Measurements from ENCODE around the gene BAG2.

DNA sequence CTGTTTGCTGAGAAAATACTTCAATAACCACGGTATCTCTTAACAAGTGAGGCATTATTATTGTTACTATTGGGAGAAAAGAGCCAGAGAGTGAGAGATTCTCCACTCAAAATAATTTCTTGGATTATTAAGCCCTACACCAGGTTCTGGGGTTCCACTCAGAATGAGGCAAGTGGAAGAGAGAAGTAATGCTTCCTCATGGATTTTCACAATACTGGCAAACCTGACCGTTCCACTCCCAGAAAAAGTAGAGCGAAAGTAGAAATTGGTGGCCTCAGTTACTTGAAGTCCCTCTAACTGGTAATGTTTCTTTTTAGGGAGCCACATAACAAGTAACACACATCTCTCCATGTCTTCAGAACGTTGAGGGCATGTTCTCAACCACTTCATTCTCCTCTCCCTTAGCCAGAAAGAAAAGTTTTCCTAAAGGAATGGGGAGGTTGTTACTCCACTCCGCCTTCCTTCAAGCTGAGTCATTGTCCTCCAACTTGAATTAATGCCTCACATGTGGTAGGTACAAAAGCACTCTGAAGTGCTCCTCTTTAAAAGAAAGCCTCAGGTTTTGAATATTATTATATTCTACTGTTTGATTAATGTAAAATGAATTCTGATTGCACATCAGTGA lies 1.9 kb downstream of the BAG2 start:
- TF ChIP-seq POLR2A (IDR thresholded peaks at IDR 0.05) (no peak), EP300 (IDR thresholded peaks at IDR 0.05) (no peak), POLR2AphosphoS5 (IDR thresholded peaks at IDR 0.05) (no peak)
- TF ChIP-seq, protein P1, sequence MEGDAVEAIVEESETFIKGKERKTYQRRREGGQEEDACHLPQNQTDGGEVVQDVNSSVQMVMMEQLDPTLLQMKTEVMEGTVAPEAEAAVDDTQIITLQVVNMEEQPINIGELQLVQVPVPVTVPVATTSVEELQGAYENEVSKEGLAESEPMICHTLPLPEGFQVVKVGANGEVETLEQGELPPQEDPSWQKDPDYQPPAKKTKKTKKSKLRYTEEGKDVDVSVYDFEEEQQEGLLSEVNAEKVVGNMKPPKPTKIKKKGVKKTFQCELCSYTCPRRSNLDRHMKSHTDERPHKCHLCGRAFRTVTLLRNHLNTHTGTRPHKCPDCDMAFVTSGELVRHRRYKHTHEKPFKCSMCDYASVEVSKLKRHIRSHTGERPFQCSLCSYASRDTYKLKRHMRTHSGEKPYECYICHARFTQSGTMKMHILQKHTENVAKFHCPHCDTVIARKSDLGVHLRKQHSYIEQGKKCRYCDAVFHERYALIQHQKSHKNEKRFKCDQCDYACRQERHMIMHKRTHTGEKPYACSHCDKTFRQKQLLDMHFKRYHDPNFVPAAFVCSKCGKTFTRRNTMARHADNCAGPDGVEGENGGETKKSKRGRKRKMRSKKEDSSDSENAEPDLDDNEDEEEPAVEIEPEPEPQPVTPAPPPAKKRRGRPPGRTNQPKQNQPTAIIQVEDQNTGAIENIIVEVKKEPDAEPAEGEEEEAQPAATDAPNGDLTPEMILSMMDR (IDR thresholded peaks at IDR 0.05), result no peak

Measured in suprapubic skin (tissue), 4 donors.